ENCODE data around the gene RASD1. TPM values are rescaled to one million over a fixed set of nuclear protein-coding genes. Genes with fewer than 3 reads are reported as not detected.

The RASD1 gene
- total and polyA plus RNA-seq, 7 experiments from 2014 or later, result 0.35 to 2.5 (median 1.0) TPM; not detected in 2

- Mint-ChIP-seq H3K4me1 (peaks cover 0 to 10% (median 0%) of the 10 kb centered on the region in 7 donors), H3K27ac (no peak overlapping the region), H3K27me3 (no peaks in the 10 kb centered on the region), H3K36me3 (peaks cover 0 to 4% (median 0%) of the 10 kb centered on the region in 5 donors), H3K9me3 (no peaks in the 10 kb centered on the region), H3K4me3 (no peak overlapping the region)
- H3K36me3 ChIP-seq (ENCODE audit: control insufficient read depth in 2 of 3, insufficient read depth in 3 of 3, low read length in 3 of 3), result no peaks in the 10 kb centered on the region
- DNase-seq, result no peak
- ChIA-PET CTCF (interaction anchor here (0.6 to 1.3 kb wide), 3 partner anchors 14 to 351 kb away, joined by 3 to 4 read pairs (median 4); no protein-coding TSS in a partner anchor), POLR2A (no interaction called here)
- no peak for ATAC-seq
- no peak overlapping the region for H3K27ac ChIP-seq (ENCODE audit: low read depth, low read length)
- H3K4me3 ChIP-seq (ENCODE audit: low read length), result no peak overlapping the region
- no peaks in the 10 kb centered on the region for H3K27me3 ChIP-seq (ENCODE audit: control insufficient read depth in 2 of 2, insufficient read depth in 2 of 2, low read length in 2 of 2)
- intact Hi-C loops (cut with micrococcal nuclease), result no loop called here
- no peaks in the 10 kb centered on the region for H3K9me3 ChIP-seq (ENCODE audit: control insufficient read depth in 2 of 3, low read length in 3 of 3)
- H3K4me1 ChIP-seq (ENCODE audit: control insufficient read depth in 2 of 2, insufficient read depth in 2 of 2, low read length in 2 of 2), result no peaks in the 10 kb centered on the region
Measured at GRCh38 chr17:17510456-17511292, 14.5 kb upstream of the RASD1 start.

GRCh38 chr17:17509601-17510425 lies 13.6 kb upstream of the RASD1 start:
- Histone ChIP-seq H3K9me3 (ENCODE audit: control insufficient read depth in 2 of 3, low read length in 3 of 3) (no peaks in the 10 kb centered on the region), H3K36me3 (ENCODE audit: control insufficient read depth in 2 of 3, insufficient read depth in 3 of 3, low read length in 3 of 3) (no peaks in the 10 kb centered on the region), H3K27ac (ENCODE audit: low read depth, low read length) (no peak overlapping the region), H3K4me3 (ENCODE audit: low read length) (no peak overlapping the region), H3K4me1 (ENCODE audit: control insufficient read depth in 2 of 2, insufficient read depth in 2 of 2, low read length in 2 of 2) (no peaks in the 10 kb centered on the region), H3K27me3 (ENCODE audit: control insufficient read depth in 2 of 2, insufficient read depth in 2 of 2, low read length in 2 of 2) (no peaks in the 10 kb centered on the region)
- ChIA-PET CTCF (interaction anchor here (0.6 to 0.8 kb wide), 2 partner anchors 106 to 352 kb away, joined by 3 to 4 read pairs; no protein-coding TSS in a partner anchor), POLR2A (no interaction called here)
- intact Hi-C loops (cut with micrococcal nuclease), result no loop called here
- ATAC-seq (no peak), DNase-seq (no peak)
- H3K4me1 Mint-ChIP-seq, result peaks cover 0 to 10% (median 0%) of the 10 kb centered on the region in 7 donors
- H3K27ac Mint-ChIP-seq, result no peak overlapping the region
- no peaks in the 10 kb centered on the region for H3K27me3 Mint-ChIP-seq
- no peaks in the 10 kb centered on the region for H3K9me3 Mint-ChIP-seq
- H3K4me3 Mint-ChIP-seq, result no peak overlapping the region
- peaks cover 0 to 4% (median 0%) of the 10 kb centered on the region in 5 donors for H3K36me3 Mint-ChIP-seq

DNA sequence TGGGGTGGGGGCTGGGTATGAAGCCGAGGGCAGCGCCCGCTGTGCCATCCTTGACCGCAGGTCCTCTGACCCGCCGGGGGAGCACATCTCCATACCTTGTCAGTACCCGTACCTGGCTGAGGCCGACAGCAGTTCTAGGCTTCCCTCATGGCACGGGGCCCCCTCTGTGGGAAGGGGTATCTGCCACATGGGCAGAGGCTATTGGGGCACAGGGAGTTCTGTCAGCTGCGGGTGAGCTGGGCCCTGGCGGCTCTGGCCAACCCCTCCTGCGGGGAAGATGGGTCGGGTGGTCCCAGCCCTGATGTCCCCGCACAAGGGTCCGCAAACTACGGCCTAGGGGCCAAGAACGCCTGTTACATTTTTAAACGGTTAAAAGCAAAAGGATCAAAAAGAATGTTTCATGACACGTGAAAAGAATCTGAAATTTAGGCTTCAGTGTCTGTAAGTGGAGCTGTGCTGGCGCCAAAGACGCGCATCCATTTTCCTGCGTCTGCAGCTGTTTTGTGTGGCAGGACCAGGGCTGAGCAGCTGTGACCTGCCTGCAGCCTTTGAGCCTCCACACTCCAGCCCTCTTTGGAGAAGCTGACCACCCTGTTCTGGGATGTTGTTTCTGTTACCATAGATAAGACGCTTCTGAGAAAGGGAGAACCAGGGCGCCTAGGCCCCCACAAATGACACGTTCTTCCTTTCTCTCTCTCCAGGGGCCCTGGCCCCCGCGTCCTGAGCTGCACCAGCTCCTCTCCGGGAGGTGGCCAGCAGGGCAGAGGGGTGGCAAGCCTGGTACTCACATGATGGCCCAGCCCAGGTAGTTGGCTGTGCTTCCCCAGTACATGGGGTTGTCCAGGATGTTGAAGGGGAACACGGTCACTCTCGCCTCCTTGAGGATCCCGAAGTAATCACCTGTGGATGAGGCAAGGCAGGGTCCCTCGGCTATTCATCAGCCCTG lies 12.7 kb upstream of the RASD1 start:
- H3K4me3 Mint-ChIP-seq, result no peak overlapping the region
- no peaks in the 10 kb centered on the region for H3K27me3 Mint-ChIP-seq
- no peaks in the 10 kb centered on the region for H3K4me1 ChIP-seq (ENCODE audit: control insufficient read depth in 2 of 2, insufficient read depth in 2 of 2, low read length in 2 of 2)
- ChIA-PET POLR2A (no interaction called here), CTCF (no interaction called here)
- peaks cover 0 to 10% (median 0%) of the 10 kb centered on the region in 7 donors for H3K4me1 Mint-ChIP-seq
- no peaks in the 10 kb centered on the region for H3K27me3 ChIP-seq (ENCODE audit: control insufficient read depth in 2 of 2, insufficient read depth in 2 of 2, low read length in 2 of 2)
- H3K9me3 Mint-ChIP-seq, result no peaks in the 10 kb centered on the region
- H3K27ac Mint-ChIP-seq, result no peak overlapping the region
- intact Hi-C loops (cut with micrococcal nuclease), result no loop called here
- H3K27ac ChIP-seq (ENCODE audit: low read depth, low read length), result no peak overlapping the region
- no peaks in the 10 kb centered on the region for H3K36me3 ChIP-seq (ENCODE audit: control insufficient read depth in 2 of 3, insufficient read depth in 3 of 3, low read length in 3 of 3)
- DNase-seq, result no peak
- H3K9me3 ChIP-seq (ENCODE audit: control insufficient read depth in 2 of 3, low read length in 3 of 3), result no peaks in the 10 kb centered on the region
- H3K4me3 ChIP-seq (ENCODE audit: low read length), result no peak overlapping the region
- peaks cover 0 to 2% (median 0%) of the 10 kb centered on the region in 5 donors for H3K36me3 Mint-ChIP-seq
- no peak for ATAC-seq

GRCh38 chr17:17508019-17508535 lies 11.9 kb upstream of the RASD1 start:
- Histone ChIP-seq H3K9me3 (ENCODE audit: control insufficient read depth in 2 of 3, low read length in 3 of 3) (no peaks in the 10 kb centered on the region), H3K27me3 (ENCODE audit: control insufficient read depth in 2 of 2, insufficient read depth in 2 of 2, low read length in 2 of 2) (no peaks in the 10 kb centered on the region), H3K4me1 (ENCODE audit: control insufficient read depth in 2 of 2, insufficient read depth in 2 of 2, low read length in 2 of 2) (no peaks in the 10 kb centered on the region), H3K36me3 (ENCODE audit: control insufficient read depth in 2 of 3, insufficient read depth in 3 of 3, low read length in 3 of 3) (no peaks in the 10 kb centered on the region), H3K27ac (ENCODE audit: low read depth, low read length) (no peak overlapping the region), H3K4me3 (ENCODE audit: low read length) (no peak overlapping the region)
- Mint-ChIP-seq H3K36me3 (no peaks in the 10 kb centered on the region), H3K4me1 (peaks cover 0 to 10% (median 0%) of the 10 kb centered on the region in 7 donors), H3K9me3 (no peaks in the 10 kb centered on the region), H3K4me3 (no peak overlapping the region), H3K27ac (peak overlapping the region in 1 of 9 donors; percentile 32), H3K27me3 (peaks cover 0 to 3% (median 0%) of the 10 kb centered on the region in 5 donors)
- ChIA-PET CTCF (interaction anchor here (1.1 kb wide), 1 partner anchor 11 kb away, joined by 3 read pairs; no protein-coding TSS in a partner anchor), POLR2A (no interaction called here)
- DNase-seq (no peak), ATAC-seq (no peak)
- intact Hi-C loops (cut with micrococcal nuclease), result no loop called here

- Histone ChIP-seq H3K27ac (ENCODE audit: low read depth, low read length) (no peak overlapping the region), H3K36me3 (ENCODE audit: control insufficient read depth in 2 of 3, insufficient read depth in 3 of 3, low read length in 3 of 3) (no peaks in the 10 kb centered on the region), H3K4me3 (ENCODE audit: low read length) (no peak overlapping the region), H3K27me3 (ENCODE audit: control insufficient read depth in 2 of 2, insufficient read depth in 2 of 2, low read length in 2 of 2) (no peaks in the 10 kb centered on the region), H3K4me1 (ENCODE audit: control insufficient read depth in 2 of 2, insufficient read depth in 2 of 2, low read length in 2 of 2) (no peaks in the 10 kb centered on the region), H3K9me3 (ENCODE audit: control insufficient read depth in 2 of 3, low read length in 3 of 3) (no peaks in the 10 kb centered on the region)
- ATAC-seq (no peak), DNase-seq (no peak)
- H3K9me3 Mint-ChIP-seq, result no peaks in the 10 kb centered on the region
- H3K36me3 Mint-ChIP-seq, result no peaks in the 10 kb centered on the region
- H3K27me3 Mint-ChIP-seq, result peaks cover 0 to 3% (median 0%) of the 10 kb centered on the region in 5 donors
- ChIA-PET CTCF (interaction anchor here (1.1 kb wide), 1 partner anchor 11 kb away, joined by 3 read pairs; no protein-coding TSS in a partner anchor), POLR2A (no interaction called here)
- no peak overlapping the region for H3K4me3 Mint-ChIP-seq
- peaks cover 0 to 10% (median 0%) of the 10 kb centered on the region in 7 donors for H3K4me1 Mint-ChIP-seq
- intact Hi-C loops (cut with micrococcal nuclease), result no loop called here
- peak overlapping the region in 1 of 9 donors; percentile 32 for H3K27ac Mint-ChIP-seq
Measured at GRCh38 chr17:17507465-17508011, 11.3 kb upstream of the RASD1 start.

Data from naive thymus-derived CD4-positive, alpha-beta T cell (primary cell).